Measurements from ENCODE around the gene LRCOL1.
"Not testable (repeated sequence)": the region's sequence is repeated elsewhere in the genome, so short reads cannot be mapped to it uniquely, and the experiment has no call there.

LRCOL1 gene

GRCh38 chr12:132600048-132601032, 10.0 kb downstream of the LRCOL1 start:
- peak; percentile 64 to 87 (median 74) for DNase-seq

GRCh38 chr12:132599502-132599901, 10.9 kb downstream of the LRCOL1 start:
- DNase-seq, result not testable (repeated sequence)

- peak in 2 of 4 experiments; percentile 29 to 41 for DNase-seq
These were observed 12.8 kb downstream of the LRCOL1 start for GRCh38 chr12:132597333-132598316.

- DNase-seq, result no peak
These were observed 14.4 kb downstream of the LRCOL1 start for GRCh38 chr12:132596016-132596415.

- peak in 1 of 4 experiments; percentile 31 for DNase-seq
These were observed 15.2 kb downstream of the LRCOL1 start for GRCh38 chr12:132595183-132595582.

GRCh38 chr12:132593938-132594358, 16.4 kb downstream of the LRCOL1 start:
- peak; percentile 7 to 62 (median 44) for DNase-seq

GRCh38 chr12:132593521-132593920, 16.9 kb downstream of the LRCOL1 start:
- no peak for DNase-seq

- DNase-seq, result no peak
These were observed 17.3 kb downstream of the LRCOL1 start for GRCh38 chr12:132593071-132593470.

- no peak for DNase-seq
These were observed 18.0 kb downstream of the LRCOL1 start for GRCh38 chr12:132592282-132592970.

GRCh38 chr12:132591107-132591935, 19.1 kb downstream of the LRCOL1 start:
- no peak for DNase-seq

GRCh38 chr12:132588821-132589669, 21.3 kb downstream of the LRCOL1 start:
- DNase-seq, result no peak

GRCh38 chr12:132588319-132588718, 22.1 kb downstream of the LRCOL1 start:
- DNase-seq, result no peak

- no peak for DNase-seq
These were observed 22.6 kb downstream of the LRCOL1 start for GRCh38 chr12:132587781-132588180.

- DNase-seq, result no peak
These were observed 23.5 kb downstream of the LRCOL1 start for GRCh38 chr12:132586929-132587328.

- no peak for DNase-seq
These were observed 25.2 kb downstream of the LRCOL1 start for GRCh38 chr12:132585177-132585576.

GRCh38 chr12:132584429-132584828, 26.0 kb downstream of the LRCOL1 start:
- DNase-seq, result no peak

- DNase-seq, result no peak
These were observed 26.6 kb downstream of the LRCOL1 start for GRCh38 chr12:132583736-132584135.

GRCh38 chr12:132583411-132583710, 27.0 kb downstream of the LRCOL1 start:
- no peak for DNase-seq

- no peak for DNase-seq
These were observed 27.6 kb downstream of the LRCOL1 start for GRCh38 chr12:132582582-132583410.

GRCh38 chr12:132582058-132582420, 28.3 kb downstream of the LRCOL1 start:
- DNase-seq, result no peak
